ENCODE measurements around the gene KIF5C. TPM values are rescaled to one million over a fixed set of nuclear protein-coding genes. Genes with fewer than 3 reads are reported as not detected.

The KIF5C gene
- total and polyA plus RNA-seq, 2 donors (not counting 1 experiment from before 2014, with no cell fraction given), result 0.09 to 0.17 TPM

DNA sequence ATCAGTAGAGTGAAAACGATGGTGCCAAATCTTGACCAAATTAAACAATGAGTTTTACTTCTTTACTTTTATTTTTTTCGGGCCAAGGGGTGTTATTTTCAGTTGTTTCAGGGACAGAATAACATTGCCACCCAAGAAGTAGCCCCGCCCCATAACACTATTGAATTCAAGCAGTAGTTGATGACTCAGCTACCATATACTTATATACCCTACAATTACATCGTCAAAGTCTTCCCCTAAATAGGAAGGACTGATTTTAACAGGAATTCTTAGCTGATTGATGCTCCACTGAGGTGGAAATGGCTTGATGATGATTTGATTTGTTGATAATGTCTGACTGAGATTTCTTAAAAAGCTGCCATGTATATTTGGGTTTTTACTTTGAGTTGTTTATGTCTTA, 188.2 kb downstream of the KIF5C start:
- Histone ChIP-seq H3K4me2 (ENCODE audit: extremely low read depth, insufficient read depth, low read length) (no peak overlapping the region), H2AFZ (ENCODE audit: low read length) (no peak overlapping the region), H3K79me2 (ENCODE audit: control insufficient read depth, insufficient read depth, low read length) (no peaks in the 10 kb centered on the region), H3K9ac (ENCODE audit: insufficient read depth, low read length) (no peak overlapping the region), H3K9me3 (ENCODE audit: control insufficient read depth, insufficient read depth, low read depth, low read length) (no peaks in the 10 kb centered on the region), H3K36me3 (ENCODE audit: control insufficient read depth, insufficient read depth, low read length) (no peaks in the 10 kb centered on the region), H3K27ac (ENCODE audit: insufficient read depth, low read length) (no peak overlapping the region), H3K4me1 (ENCODE audit: control insufficient read depth, extremely low read depth, insufficient read depth, low read length) (no peaks in the 10 kb centered on the region), H3K27me3 (ENCODE audit: control insufficient read depth, insufficient read depth, low read length) (no peaks in the 10 kb centered on the region), H4K20me1 (ENCODE audit: control insufficient read depth, extremely low read depth, insufficient read depth, low read length) (no peaks in the 10 kb centered on the region), H3K4me3 (replicated peaks in 1 of 4; ENCODE audit: control extremely low read depth in 1 of 4, insufficient read depth in 1 of 4, low read depth in 3 of 4, low read length in 4 of 4) (no peak overlapping the region)
- no peak for TF ChIP-seq EZH2 (IDR thresholded peaks at IDR 0.05; ENCODE audit: low read length, missing control alignments)
- no peak for DNase-seq (ENCODE audit: low read depth in 2 of 2)

DNA sequence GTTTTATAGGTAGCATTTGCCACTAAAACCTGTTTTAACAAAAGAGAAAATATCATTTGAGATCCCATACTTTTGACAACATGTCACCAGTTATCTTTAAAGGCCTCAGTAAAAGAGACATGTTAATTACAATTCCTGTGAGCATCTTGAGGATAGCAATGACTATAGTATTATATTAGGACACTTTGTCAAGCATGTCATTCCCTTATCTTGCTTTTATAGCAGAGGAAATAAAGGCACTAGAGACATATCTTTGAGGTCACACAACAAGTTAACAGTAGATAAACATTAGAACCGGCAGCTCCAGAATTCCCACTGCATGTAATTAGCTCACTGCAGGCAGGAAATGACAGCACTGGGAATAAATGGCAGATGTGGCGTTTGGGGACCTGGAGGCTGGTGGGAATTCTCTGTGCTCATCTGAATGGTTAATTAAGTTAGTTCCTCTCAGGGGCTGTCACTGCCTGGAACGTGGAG, 189.4 kb downstream of the KIF5C start:
- Histone ChIP-seq H3K9ac (ENCODE audit: insufficient read depth, low read length) (no peak overlapping the region), H3K4me1 (ENCODE audit: control insufficient read depth, extremely low read depth, insufficient read depth, low read length) (no peaks in the 10 kb centered on the region), H3K4me3 (replicated peaks in 1 of 4; ENCODE audit: control extremely low read depth in 1 of 4, insufficient read depth in 1 of 4, low read depth in 3 of 4, low read length in 4 of 4) (no peak overlapping the region), H3K27ac (ENCODE audit: insufficient read depth, low read length) (no peak overlapping the region), H3K9me3 (ENCODE audit: control insufficient read depth, insufficient read depth, low read depth, low read length) (no peaks in the 10 kb centered on the region), H4K20me1 (ENCODE audit: control insufficient read depth, extremely low read depth, insufficient read depth, low read length) (no peaks in the 10 kb centered on the region), H3K4me2 (ENCODE audit: extremely low read depth, insufficient read depth, low read length) (no peak overlapping the region), H3K79me2 (ENCODE audit: control insufficient read depth, insufficient read depth, low read length) (no peaks in the 10 kb centered on the region), H2AFZ (ENCODE audit: low read length) (no peak overlapping the region), H3K27me3 (ENCODE audit: control insufficient read depth, insufficient read depth, low read length) (no peaks in the 10 kb centered on the region), H3K36me3 (ENCODE audit: control insufficient read depth, insufficient read depth, low read length) (no peaks in the 10 kb centered on the region)
- DNase-seq (ENCODE audit: low read depth in 2 of 2), result peak in 1 of 2 donors; percentile 16
- no peak for TF ChIP-seq EZH2 (IDR thresholded peaks at IDR 0.05; ENCODE audit: low read length, missing control alignments)
- TF ChIP-seq, protein P1, sequence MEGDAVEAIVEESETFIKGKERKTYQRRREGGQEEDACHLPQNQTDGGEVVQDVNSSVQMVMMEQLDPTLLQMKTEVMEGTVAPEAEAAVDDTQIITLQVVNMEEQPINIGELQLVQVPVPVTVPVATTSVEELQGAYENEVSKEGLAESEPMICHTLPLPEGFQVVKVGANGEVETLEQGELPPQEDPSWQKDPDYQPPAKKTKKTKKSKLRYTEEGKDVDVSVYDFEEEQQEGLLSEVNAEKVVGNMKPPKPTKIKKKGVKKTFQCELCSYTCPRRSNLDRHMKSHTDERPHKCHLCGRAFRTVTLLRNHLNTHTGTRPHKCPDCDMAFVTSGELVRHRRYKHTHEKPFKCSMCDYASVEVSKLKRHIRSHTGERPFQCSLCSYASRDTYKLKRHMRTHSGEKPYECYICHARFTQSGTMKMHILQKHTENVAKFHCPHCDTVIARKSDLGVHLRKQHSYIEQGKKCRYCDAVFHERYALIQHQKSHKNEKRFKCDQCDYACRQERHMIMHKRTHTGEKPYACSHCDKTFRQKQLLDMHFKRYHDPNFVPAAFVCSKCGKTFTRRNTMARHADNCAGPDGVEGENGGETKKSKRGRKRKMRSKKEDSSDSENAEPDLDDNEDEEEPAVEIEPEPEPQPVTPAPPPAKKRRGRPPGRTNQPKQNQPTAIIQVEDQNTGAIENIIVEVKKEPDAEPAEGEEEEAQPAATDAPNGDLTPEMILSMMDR (conservative IDR thresholded peaks at IDR 0.05 in 1 of 2, IDR thresholded peaks at IDR 0.05 in 1 of 2; ENCODE audit: low read depth in 1 of 2, low read length in 2 of 2), result no peak

DNA sequence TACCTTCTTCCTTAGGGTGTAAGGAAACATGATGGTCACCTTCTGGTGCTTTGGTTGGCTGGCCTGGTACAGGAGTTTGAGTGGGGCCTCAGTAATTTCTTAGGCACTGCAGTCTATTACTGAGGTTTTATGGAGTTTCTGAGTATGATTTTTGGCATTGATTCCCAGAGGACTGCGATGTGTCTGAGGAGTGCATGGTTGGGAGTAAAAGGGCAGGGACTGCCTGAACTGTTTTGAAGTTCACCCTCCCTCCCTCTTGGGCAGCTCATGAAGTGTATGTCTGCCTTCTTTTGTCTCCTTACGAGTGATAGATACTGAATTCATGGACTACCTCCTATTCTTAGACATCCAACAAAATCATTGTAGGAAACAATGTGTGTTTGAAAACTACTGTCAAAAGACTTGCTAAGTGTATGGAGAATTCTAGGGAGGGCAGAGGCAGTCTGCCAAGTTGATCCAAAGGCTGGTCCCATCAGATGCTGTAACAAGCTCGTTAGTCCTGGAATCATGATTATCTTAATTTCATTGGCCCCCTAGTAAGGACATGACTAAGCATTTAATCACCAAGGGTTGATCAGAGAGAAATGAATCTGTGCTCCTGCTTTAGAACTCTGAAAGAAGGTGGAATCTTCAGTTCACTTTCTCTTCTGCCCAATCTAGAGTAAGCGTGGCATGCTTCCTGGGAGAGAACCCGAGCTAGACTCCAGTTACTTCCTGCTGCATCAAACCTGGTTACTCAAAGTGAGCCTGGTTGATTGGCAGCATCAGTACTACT, 190.0 kb downstream of the KIF5C start:
- TF ChIP-seq EZH2 (IDR thresholded peaks at IDR 0.05; ENCODE audit: low read length, missing control alignments), result no peak
- TF ChIP-seq, protein P1 (conservative IDR thresholded peaks at IDR 0.05 in 1 of 2, IDR thresholded peaks at IDR 0.05 in 1 of 2; ENCODE audit: low read depth in 1 of 2, low read length in 2 of 2), result no peak
- Histone ChIP-seq H3K36me3 (ENCODE audit: control insufficient read depth, insufficient read depth, low read length) (no peaks in the 10 kb centered on the region), H3K27me3 (ENCODE audit: control insufficient read depth, insufficient read depth, low read length) (no peaks in the 10 kb centered on the region), H3K4me1 (ENCODE audit: control insufficient read depth, extremely low read depth, insufficient read depth, low read length) (no peaks in the 10 kb centered on the region), H3K9me3 (ENCODE audit: control insufficient read depth, insufficient read depth, low read depth, low read length) (no peaks in the 10 kb centered on the region), H3K27ac (ENCODE audit: insufficient read depth, low read length) (no peak overlapping the region), H3K79me2 (ENCODE audit: control insufficient read depth, insufficient read depth, low read length) (no peaks in the 10 kb centered on the region), H4K20me1 (ENCODE audit: control insufficient read depth, extremely low read depth, insufficient read depth, low read length) (no peaks in the 10 kb centered on the region), H3K4me3 (replicated peaks in 1 of 4; ENCODE audit: control extremely low read depth in 1 of 4, insufficient read depth in 1 of 4, low read depth in 3 of 4, low read length in 4 of 4) (no peak overlapping the region), H3K9ac (ENCODE audit: insufficient read depth, low read length) (no peak overlapping the region), H3K4me2 (ENCODE audit: extremely low read depth, insufficient read depth, low read length) (no peak overlapping the region), H2AFZ (ENCODE audit: low read length) (peak overlapping the region; percentile 26)
- DNase-seq (ENCODE audit: low read depth in 2 of 2), result peak; percentile 32 to 56

All from fibroblast of lung (primary cell).